ENCODE results near the gene BLTP3B. TPM values are rescaled to one million over a fixed set of nuclear protein-coding genes. Genes with fewer than 3 reads are reported as not detected.

BLTP3B gene
- total RNA-seq, 4 donors from 2014 or later: 20.2 to 51.5 (median 46.2) TPM

- TF ChIP-seq CTCF (IDR thresholded peaks at IDR 0.05; ENCODE audit: low read depth): no peak
These were observed 37.0 kb downstream of the BLTP3B start for GRCh38 chr12:100105661-100106060.

DNA sequence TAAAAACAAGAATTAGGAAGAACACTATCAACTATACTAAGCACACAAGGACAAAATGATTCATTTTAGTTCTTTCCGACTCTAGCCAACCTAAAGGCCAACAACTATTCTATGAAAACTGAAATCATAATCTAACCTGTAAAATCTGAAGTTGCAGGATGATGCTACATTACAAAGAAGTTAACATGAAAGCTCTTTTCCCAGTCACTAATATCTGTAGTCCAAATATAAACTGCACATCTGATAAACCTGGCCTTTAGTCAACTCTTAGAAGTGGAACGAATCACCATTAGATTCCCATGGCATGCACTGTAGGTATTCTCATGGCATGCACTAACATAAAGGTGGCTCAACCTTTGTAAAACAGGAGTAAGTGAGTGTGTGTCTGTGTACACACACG, 41.7 kb downstream of the BLTP3B start:
- no peak for TF ChIP-seq CTCF (IDR thresholded peaks at IDR 0.05; ENCODE audit: low read depth)

Small RNAs within 50 kb of the gene (small RNA-seq; reads per million reads assigned to genes)
- not detected for gene MIR1827
- gene RN7SL176P: not detected

Other genes with a start within 250 kb of the BLTP3B start
- 10 to 100 TPM in 2 of 4 donors, 1 to 10 TPM in 2; 4.5 to 15.4 (median 10.1) TPM for gene ANKS1B, start 157.9 kb downstream of the BLTP3B start, total RNA-seq
- gene ACTR6, start 57.9 kb upstream of the BLTP3B start, total RNA-seq: 10 to 100 TPM; 14.3 to 43.4 (median 19.9) TPM
- 1 to 10 TPM in 2 of 4 donors, not detected in 2; 2.0 to 2.4 TPM for gene DEPDC4, start 124.2 kb upstream of the BLTP3B start, total RNA-seq
- 10 to 100 TPM; 37.3 to 76.0 (median 41.1) TPM for gene SCYL2, start 124.3 kb upstream of the BLTP3B start, total RNA-seq
- gene SLC17A8, start 214.2 kb upstream of the BLTP3B start, total RNA-seq: under 1 TPM in 1 of 4 donors, not detected in 3; 0.17 TPM

All from subcutaneous adipose tissue (tissue), 4 donors.